Embryonic facial prominence (tissue), 1 donor: ENCODE measurements around the gene CHN2.

Source experiments
- DNase-seq: peaks from one replicate; pipeline ENCODE4 v3.0.0-alpha.2; 2016; ENCODE audit errors: extremely low spot score

The CHN2 gene

DNA sequence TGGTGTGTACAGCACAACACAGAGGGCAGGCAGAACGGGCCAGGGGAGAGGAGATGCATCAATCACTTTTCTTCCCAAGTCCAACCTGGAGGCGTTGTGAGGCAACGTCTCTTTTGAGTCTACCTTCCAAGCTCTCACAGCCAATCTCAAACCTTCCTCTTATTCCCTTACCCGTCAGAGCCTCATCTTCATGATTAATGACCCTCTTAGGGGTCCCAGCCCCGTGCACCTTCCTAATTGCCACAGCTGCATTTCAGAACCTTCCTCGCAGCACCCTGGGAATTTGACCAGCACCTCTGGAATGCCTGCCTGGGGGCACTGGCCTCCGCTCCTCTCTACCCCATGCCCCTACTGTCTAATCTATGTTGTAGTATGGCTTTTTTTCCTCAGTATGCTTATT is 199.7 kb downstream of the CHN2 start:
- no peak for DNase-seq

- no peak for DNase-seq
Measured at GRCh38 chr7:29396563-29396962, 202.0 kb downstream of the CHN2 start.

DNA sequence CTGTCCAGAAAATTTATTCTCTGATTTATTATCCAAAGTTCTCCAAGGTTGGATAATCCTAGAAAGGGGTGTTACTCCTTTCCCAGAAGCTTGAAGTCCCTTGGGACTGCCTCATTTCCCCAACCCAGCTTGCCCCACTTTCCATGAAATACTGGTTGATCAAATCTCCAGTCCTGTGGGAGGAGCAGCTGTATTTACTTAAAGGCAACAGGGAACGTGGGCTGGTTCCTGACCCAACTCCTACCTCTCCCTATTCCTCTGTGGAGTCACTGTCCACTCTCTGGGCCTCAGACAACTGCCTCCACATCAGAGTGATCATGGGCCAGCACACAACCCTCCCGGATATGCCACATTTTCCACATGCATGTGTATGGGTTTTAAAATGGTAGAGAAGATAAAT is 202.8 kb downstream of the CHN2 start:
- DNase-seq: no peak

DNA sequence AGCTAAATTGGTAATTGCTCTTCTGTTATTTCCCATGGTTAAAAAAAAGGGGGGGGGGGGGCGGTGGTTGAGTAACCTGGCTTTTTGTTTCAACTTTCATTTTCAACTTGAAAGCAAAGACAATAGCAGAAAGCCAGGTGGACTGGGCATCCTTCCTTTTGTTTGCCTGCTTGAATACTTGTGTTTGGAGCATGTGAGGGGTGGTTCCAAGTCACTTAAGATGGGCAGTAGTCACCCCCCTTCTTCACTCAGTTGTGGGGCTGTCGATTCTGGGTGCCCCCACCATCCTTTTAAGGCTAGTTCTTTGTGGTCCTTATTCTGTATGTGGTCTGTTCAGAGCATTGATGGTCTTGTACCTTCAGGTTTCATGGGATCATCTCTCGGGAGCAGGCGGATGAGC is 203.4 kb downstream of the CHN2 start:
- no peak for DNase-seq

DNA sequence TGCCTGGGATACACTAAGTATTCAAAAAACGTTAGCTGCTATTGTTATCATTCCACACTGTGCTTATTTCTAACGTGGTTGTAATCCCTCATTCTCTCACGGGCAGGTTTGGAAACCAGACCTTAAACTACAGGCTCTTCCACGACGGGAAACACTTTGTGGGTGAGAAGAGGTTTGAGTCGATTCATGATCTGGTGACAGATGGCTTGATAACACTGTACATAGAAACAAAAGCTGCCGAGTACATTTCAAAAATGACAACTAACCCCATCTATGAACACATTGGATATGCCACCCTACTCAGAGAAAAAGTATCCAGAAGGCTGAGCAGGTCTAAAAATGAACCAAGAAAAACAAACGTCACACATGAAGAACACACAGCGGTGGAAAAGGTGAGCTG is 205.9 kb downstream of the CHN2 start:
- no peak for DNase-seq

DNA sequence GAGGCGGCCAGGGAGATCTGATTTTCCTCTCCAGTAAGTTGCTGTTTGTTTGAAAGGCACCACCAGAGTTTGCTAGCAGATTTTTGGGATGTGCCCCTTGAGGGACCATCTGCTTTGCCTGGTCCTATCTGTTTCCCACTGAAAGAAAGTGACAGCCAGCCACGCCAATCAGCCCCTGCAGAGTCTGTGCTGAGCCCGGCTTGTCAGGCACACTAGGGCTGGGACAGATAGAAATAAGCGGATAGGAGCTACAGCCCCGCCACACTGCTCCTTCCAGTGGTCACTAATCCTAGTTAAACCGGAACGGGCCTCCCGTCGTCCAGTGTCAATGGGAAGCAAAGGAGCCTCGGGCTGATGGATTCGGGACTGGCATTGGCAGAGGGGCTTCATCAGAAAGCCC is 207.2 kb downstream of the CHN2 start:
- no peak for DNase-seq

GRCh38 chr7:29405891-29406290 is 211.3 kb downstream of the CHN2 start:
- DNase-seq: no peak

GRCh38 chr7:29406366-29406765 is 211.8 kb downstream of the CHN2 start:
- no peak for DNase-seq

- peak; percentile 66 for DNase-seq
Measured at GRCh38 chr7:29408841-29409243, 214.3 kb downstream of the CHN2 start.

GRCh38 chr7:29410996-29411395 is 216.4 kb downstream of the CHN2 start:
- no peak for DNase-seq

DNA sequence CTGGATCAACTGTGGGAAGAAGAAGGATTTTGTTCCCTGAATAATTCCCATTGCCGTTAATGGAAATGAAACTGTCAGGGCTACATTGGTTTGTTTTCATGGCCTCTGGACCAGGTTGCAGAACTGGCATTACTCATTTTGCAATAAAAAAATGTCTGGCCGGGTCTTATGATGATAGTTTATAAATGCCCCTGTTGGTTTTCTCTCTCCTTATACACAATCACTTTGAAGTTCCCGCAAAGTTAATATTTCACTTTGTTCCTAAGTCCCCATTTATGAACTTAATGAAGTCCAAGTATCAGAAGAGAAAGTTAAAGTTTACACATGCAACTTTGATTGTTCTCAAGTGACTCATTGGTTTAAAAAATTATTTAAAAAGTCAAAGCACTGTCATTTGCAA is 218.3 kb downstream of the CHN2 start:
- DNase-seq: no peak

- no peak for DNase-seq
Measured at GRCh38 chr7:29413626-29414136, 219.1 kb downstream of the CHN2 start.

DNA sequence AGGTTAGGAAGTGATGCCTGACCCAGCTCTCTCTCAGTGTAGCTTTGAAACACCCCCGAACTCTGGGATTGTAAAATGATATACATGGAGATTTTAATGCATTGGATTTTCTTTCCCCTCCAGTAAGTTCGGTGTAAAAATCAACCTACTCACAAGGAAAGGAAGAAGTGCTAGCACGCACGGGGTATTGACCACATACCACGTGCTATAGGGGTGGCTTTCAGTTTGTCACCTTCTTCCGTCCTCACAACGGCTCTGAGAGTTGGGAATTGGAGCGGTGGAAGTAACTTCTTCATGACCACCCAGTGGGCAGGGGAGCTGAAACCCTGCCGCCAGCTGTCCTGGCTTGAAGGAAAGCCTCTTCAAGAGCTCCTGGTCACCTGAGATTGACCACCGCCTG is 219.6 kb downstream of the CHN2 start:
- DNase-seq: no peak

- no peak for DNase-seq
Measured at GRCh38 chr7:29415215-29415614, 220.6 kb downstream of the CHN2 start.

- no peak for DNase-seq
Measured at GRCh38 chr7:29416276-29416937, 221.8 kb downstream of the CHN2 start.

DNA sequence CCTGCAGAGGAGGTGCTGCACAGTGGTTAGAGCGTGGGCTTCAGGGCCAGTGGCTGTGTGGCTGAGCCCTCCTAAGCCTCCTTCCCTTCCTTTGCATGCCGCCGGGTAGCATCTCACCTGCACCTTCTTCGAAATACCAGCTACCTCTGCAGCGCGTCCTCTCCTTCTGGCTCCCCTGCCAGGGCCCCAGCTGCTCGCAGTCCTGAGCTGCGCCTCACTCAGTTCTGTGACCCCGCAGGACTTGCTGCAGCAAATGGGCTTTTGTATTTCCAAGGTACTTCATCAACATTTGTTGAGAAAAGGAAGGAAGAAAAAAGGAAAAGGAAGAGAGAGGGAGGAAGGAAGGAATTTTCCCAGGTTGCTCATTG is 222.3 kb downstream of the CHN2 start:
- DNase-seq: no peak

DNA sequence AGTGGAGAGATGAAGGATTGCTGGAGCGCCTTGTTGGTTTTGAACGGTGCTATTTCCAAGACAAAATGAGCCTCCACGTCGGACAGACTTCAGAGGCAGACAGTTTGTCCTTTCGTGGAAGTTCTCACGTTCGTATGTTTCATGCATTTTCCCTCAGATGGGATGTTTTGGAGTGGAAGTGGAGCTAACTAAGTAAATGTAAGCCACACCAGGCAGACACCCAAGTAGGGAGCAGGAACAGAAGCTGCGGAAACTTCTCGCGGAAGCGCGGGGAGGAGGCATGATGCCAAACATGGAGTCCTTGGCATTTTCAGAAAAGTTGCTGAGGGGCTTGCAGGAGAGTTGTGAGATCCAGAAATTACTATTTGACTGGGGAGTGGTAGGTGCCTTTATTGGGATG is 223.5 kb downstream of the CHN2 start:
- DNase-seq: no peak

GRCh38 chr7:29418651-29419050 is 224.1 kb downstream of the CHN2 start:
- DNase-seq: no peak

GRCh38 chr7:29420011-29420410 is 225.4 kb downstream of the CHN2 start:
- DNase-seq: no peak

DNA sequence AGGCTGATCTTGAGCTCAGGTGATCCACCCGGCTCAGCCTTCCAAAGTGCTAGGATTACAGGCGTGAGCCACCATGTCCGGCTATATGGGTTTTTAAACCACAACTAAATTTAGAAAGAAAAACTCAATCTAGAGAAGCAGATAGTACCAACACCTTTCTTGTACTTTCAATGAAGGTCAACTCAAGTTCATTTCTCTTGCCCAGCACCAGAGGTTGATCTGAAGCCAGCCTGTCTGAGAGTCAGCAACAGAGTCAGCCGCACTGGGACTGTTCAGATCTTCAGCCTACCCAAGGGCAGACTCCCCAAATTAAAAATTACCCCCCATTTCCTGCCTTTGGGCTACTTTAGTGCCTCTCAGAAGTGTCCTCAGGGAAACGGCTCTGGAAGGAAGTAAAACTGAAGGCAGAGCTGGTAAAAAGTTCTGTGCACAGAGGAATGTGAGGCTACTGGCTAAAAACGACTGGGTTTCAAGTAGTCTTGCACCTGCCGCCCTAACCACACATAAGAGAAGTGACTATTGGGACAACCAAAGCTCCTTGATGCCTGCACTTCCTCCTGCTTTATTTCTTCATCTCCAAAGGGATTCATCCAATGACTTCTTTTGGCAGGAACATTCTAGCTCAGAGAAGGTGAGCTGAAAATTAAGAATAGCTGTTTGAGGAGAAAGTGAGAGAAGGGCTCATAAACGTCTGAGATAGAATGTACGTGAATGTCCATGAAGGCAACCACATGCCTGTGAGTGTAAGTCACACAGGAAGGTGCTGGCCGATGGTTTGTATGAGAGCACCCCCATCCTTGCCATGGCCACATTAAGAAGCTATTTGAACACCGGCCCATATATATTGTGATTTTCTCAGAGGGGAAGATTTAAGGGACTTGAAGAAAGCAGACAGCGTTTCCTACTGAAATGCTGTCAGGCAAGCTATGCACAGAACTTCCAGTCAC is 226.7 kb downstream of the CHN2 start:
- no peak for DNase-seq

DNA sequence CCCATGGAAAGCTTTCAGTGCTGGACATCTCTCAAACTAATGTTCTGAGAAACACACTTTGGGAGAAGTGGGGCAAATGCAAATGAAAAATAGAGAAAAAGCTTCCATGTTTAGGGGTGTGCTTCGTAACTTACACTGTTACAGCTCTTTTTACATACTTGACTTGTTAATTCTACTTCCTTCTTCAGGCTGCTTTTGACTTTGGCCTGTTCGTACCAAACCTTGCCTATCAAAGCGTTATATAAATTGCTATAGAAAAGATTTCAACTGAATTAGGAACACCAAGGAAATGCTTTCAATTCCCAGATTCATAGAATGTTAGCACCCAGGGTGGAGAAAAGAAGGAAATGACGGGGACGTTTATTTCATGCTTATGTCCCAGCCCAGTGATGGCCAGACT is 228.3 kb downstream of the CHN2 start:
- no peak for DNase-seq

- DNase-seq: no peak
Measured at GRCh38 chr7:29424295-29424983, 229.9 kb downstream of the CHN2 start.

- DNase-seq: no peak
Measured at GRCh38 chr7:29424984-29425309, 230.4 kb downstream of the CHN2 start.
